HL-60 (cell line): ENCODE results near the gene TLX3.
"Not testable (repeated sequence)": the region's sequence is repeated elsewhere in the genome, so short reads cannot be mapped to it uniquely, and the experiment has no call there.

Experiments used
- DNase-seq, 2 experiments: peaks; one replicate each; pipeline ENCODE4 v3.0.0-alpha.2; 2010 to 2020; ENCODE audit warnings: low read depth in 1 of 2, low spot score in 1 of 2
- H3K27ac ChIP-seq: fragments of 250-450 bp; sonication (Bioruptor Pico); replicated peaks from 2 replicates; pipeline ENCODE4 v1.5.1; 2020; ENCODE audit warnings: mild to moderate bottlenecking, moderate library complexity
- H3K27me3 ChIP-seq: fragments of 250-450 bp; sonication (Bioruptor Pico); 2 replicates; pipeline ENCODE4 v1.5.1; 2021; ENCODE audit warnings: mild to moderate bottlenecking, moderate library complexity; ENCODE audit not compliant: insufficient read depth, poor library complexity, severe bottlenecking
- H3K4me3 ChIP-seq: replicated peaks from 2 replicates; pipeline ENCODE4 v1.5.1; 2011; ENCODE audit warnings: mild to moderate bottlenecking, control low read depth, low read length; ENCODE audit not compliant: insufficient read depth
- CTCF ChIP-seq: IDR thresholded peaks from one replicate; pipeline ENCODE4 v1.5.1; 2011; ENCODE audit warnings: low read length, control low read depth, inconsistent platforms; ENCODE audit not compliant: insufficient read depth
- GABPA ChIP-seq: IDR thresholded peaks from 2 replicates; pipeline ENCODE4 v1.6.1; 2012; ENCODE audit warnings: low read depth
- POLR2AphosphoS5 ChIP-seq: IDR thresholded peaks from 2 replicates; pipeline ENCODE4 v1.6.1; 2012; ENCODE audit warnings: low read depth
- REST ChIP-seq: IDR thresholded peaks from 2 replicates; pipeline ENCODE4 v1.6.1; 2012; ENCODE audit warnings: low read depth; ENCODE audit not compliant: insufficient replicate concordance
- SPI1 ChIP-seq: IDR thresholded peaks from 2 replicates; pipeline ENCODE4 v1.6.1; 2012; ENCODE audit warnings: low read depth, mild to moderate bottlenecking, borderline replicate concordance

Gene TLX3

GRCh38 chr5:171295801-171296200 is 13.2 kb upstream of the TLX3 start:
- TF ChIP-seq REST (no peak), SPI1 (no peak), POLR2AphosphoS5 (no peak), CTCF (no peak), GABPA (no peak)
- peaks cover 7% of the 10 kb centered on the region for H3K27me3 ChIP-seq
- DNase-seq, result no peak
- H3K4me3 ChIP-seq, result no peak overlapping the region
- no peak overlapping the region for H3K27ac ChIP-seq

- not testable (repeated sequence) for H3K27me3 ChIP-seq, DNase-seq, H3K4me3 ChIP-seq, H3K27ac ChIP-seq
These were observed 11.1 kb upstream of the TLX3 start for GRCh38 chr5:171297941-171298340.

- H3K27ac ChIP-seq, result no peak overlapping the region
- DNase-seq, result no peak
- H3K27me3 ChIP-seq, result peaks cover 7% of the 10 kb centered on the region
- H3K4me3 ChIP-seq, result no peak overlapping the region
- TF ChIP-seq SPI1 (no peak), GABPA (no peak), CTCF (no peak), REST (no peak), POLR2AphosphoS5 (no peak)
These were observed 9.8 kb upstream of the TLX3 start for GRCh38 chr5:171299228-171299627.

- Histone ChIP-seq H3K27ac (no peak overlapping the region), H3K27me3 (peaks cover 7% of the 10 kb centered on the region), H3K4me3 (no peak overlapping the region)
- TF ChIP-seq SPI1, result no peak
- TF ChIP-seq POLR2AphosphoS5, result no peak
- TF ChIP-seq GABPA, result no peak
- DNase-seq, result no peak
These were observed 9.2 kb upstream of the TLX3 start for GRCh38 chr5:171299851-171300250.

- Histone ChIP-seq H3K4me3 (no peak overlapping the region), H3K27me3 (peaks cover 8% of the 10 kb centered on the region), H3K27ac (no peak overlapping the region)
- DNase-seq, result no peak
- TF ChIP-seq REST (no peak), SPI1 (no peak), GABPA (no peak), CTCF (no peak), POLR2AphosphoS5 (no peak)
These were observed 8.7 kb upstream of the TLX3 start for GRCh38 chr5:171300358-171300757.
